Suprapubic skin (tissue), 4 donors: ENCODE results near the gene FUCA1. TPM values are rescaled to one million over a fixed set of nuclear protein-coding genes. Genes with fewer than 3 reads are reported as not detected.
"Not testable (repeated sequence)": the region's sequence is repeated elsewhere in the genome, so short reads cannot be mapped to it uniquely, and the experiment has no call there.

Experiments used
- DNase-seq, 2 donors: peaks; one replicate each; pipeline ENCODE4 v3.0.0-alpha.2; 2019; ENCODE audit warnings: low spot score in 2 of 2
- H3K27ac ChIP-seq: fragments of 200-600 bp; sonication (generic); one replicate; pipeline ENCODE4 v1.5.1; 2019
- H3K27me3 ChIP-seq: fragments of 200-600 bp; sonication (generic); one replicate; pipeline ENCODE4 v1.5.1; 2019
- H3K36me3 ChIP-seq: fragments of 200-600 bp; sonication (generic); one replicate; pipeline ENCODE4 v1.5.1; 2019
- H3K4me1 ChIP-seq: fragments of 200-600 bp; sonication (generic); one replicate; pipeline ENCODE4 v1.5.1; 2019
- H3K4me3 ChIP-seq: fragments of 200-600 bp; sonication (generic); one replicate; pipeline ENCODE4 v1.5.1; 2019; ENCODE audit warnings: mild to moderate bottlenecking
- H3K9me3 ChIP-seq: fragments of 200-600 bp; sonication (generic); one replicate; pipeline ENCODE4 v1.5.1; 2019
- EP300 ChIP-seq: sonication (generic); formaldehyde crosslinking; IDR thresholded peaks from one replicate; pipeline ENCODE4 v1.6.1; 2017; ENCODE audit warnings: antibody characterized with exemption
- POLR2A ChIP-seq, 2 donors: fragments of 450-650 bp; IDR thresholded peaks; one replicate each; pipeline ENCODE4 v1.6.1; 2017; ENCODE audit warnings: antibody characterized with exemption in 2 of 2, mild to moderate bottlenecking in 2 of 2, moderate library complexity in 2 of 2
- POLR2AphosphoS5 ChIP-seq, 3 donors: sonication (generic); formaldehyde crosslinking; IDR thresholded peaks; one replicate each; pipeline ENCODE4 v1.6.1; 2017; ENCODE audit warnings: antibody characterized with exemption in 3 of 3
- WGBS: methylation state at CpG from one replicate; pipeline ENCODE4 v1.1.5; 2018; 5-methylcytosine and 5-hydroxymethylcytosine counted together
- total RNA-seq, 4 donors: library from RNA; depleted of rRNA; stranded (reverse); fragments of >200 nt; gene quantifications; one replicate each; pipeline ENCODE4 v1.1.0, GENCODE V29; 2016
- TF ChIP-seq, protein P1 (sequence below), 2 donors: fragments of 200-600 bp in 1 of 2; fragments of 450-650 bp in 1 of 2; sonication (generic) in 1 of 2; IDR thresholded peaks; one replicate each; pipeline ENCODE4 v1.5.1; 2016 to 2019; ENCODE audit warnings: antibody characterized with exemption in 2 of 2, mild to moderate bottlenecking in 1 of 2, moderate library complexity in 1 of 2

Gene FUCA1
- total RNA-seq, 4 donors from 2014 or later = 11.8 to 17.6 (median 13.8) TPM

DNA sequence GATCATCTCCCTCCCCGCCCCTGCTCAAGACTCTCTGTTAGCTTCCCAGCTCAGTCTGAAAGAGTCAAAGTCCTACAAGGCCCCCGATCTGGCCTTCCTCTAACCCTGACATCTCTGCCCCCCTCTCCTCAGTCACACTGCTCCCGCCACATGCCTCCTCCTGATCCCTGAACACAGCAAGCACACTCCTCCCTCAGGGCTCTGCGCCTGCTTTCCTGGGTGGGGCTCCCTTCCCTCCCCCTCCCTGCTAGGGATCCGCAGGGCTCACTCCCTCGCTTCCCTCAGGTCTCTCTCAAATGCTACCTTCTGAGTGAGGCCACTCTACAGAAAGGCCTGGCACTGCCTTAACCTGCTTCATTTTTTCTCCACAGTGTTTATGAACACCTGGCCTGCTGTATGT, 61.8 kb downstream of the FUCA1 start:
- TF ChIP-seq, protein P1, sequence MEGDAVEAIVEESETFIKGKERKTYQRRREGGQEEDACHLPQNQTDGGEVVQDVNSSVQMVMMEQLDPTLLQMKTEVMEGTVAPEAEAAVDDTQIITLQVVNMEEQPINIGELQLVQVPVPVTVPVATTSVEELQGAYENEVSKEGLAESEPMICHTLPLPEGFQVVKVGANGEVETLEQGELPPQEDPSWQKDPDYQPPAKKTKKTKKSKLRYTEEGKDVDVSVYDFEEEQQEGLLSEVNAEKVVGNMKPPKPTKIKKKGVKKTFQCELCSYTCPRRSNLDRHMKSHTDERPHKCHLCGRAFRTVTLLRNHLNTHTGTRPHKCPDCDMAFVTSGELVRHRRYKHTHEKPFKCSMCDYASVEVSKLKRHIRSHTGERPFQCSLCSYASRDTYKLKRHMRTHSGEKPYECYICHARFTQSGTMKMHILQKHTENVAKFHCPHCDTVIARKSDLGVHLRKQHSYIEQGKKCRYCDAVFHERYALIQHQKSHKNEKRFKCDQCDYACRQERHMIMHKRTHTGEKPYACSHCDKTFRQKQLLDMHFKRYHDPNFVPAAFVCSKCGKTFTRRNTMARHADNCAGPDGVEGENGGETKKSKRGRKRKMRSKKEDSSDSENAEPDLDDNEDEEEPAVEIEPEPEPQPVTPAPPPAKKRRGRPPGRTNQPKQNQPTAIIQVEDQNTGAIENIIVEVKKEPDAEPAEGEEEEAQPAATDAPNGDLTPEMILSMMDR (IDR thresholded peaks at IDR 0.05) = no peak
- no peak for TF ChIP-seq EP300
- TF ChIP-seq POLR2A (IDR thresholded peaks at IDR 0.05) = no peak
- no peak for TF ChIP-seq POLR2AphosphoS5 (IDR thresholded peaks at IDR 0.05)
- WGBS = 68% methylated on average over 6 of the region's 6 CpGs
- no peak overlapping the region for H3K4me3 ChIP-seq
- no peaks in the 10 kb centered on the region for H3K9me3 ChIP-seq
- H3K4me1 ChIP-seq = peaks cover 10% of the 10 kb centered on the region
- peaks cover 13% of the 10 kb centered on the region for H3K36me3 ChIP-seq
- no peak overlapping the region for H3K27ac ChIP-seq
- H3K27me3 ChIP-seq = no peaks in the 10 kb centered on the region
- DNase-seq = no peak

DNA sequence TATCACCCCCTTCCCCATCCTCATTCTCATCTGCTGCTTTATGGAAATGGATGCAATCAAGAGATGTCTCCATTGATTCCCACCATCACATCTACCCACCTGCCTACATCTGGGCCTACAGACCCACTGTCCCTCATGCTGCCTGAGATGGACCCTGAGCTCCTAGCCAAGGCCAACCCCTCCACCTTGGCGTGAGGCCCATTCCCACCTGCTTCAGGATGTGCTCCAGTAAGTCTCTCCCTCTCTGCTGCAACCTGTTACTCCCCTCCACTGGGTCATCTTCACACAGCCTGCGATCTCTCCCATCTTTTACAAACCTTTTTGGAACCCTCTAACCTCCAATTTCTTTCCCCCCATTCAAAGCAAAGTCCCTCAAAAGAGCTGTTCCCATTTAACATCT, 63.1 kb downstream of the FUCA1 start:
- H3K4me3 ChIP-seq = no peak overlapping the region
- H3K27me3 ChIP-seq = no peaks in the 10 kb centered on the region
- H3K4me1 ChIP-seq = peaks cover 14% of the 10 kb centered on the region
- H3K9me3 ChIP-seq = no peaks in the 10 kb centered on the region
- no peak overlapping the region for H3K27ac ChIP-seq
- peaks cover 9% of the 10 kb centered on the region for H3K36me3 ChIP-seq
- no peak for DNase-seq
- 88% methylated on average over 2 of the region's 2 CpGs for WGBS
- no peak for TF ChIP-seq EP300
- TF ChIP-seq, protein P1 (IDR thresholded peaks at IDR 0.05) = no peak
- TF ChIP-seq POLR2AphosphoS5 (IDR thresholded peaks at IDR 0.05) = no peak
- TF ChIP-seq POLR2A (IDR thresholded peaks at IDR 0.05) = no peak

DNA sequence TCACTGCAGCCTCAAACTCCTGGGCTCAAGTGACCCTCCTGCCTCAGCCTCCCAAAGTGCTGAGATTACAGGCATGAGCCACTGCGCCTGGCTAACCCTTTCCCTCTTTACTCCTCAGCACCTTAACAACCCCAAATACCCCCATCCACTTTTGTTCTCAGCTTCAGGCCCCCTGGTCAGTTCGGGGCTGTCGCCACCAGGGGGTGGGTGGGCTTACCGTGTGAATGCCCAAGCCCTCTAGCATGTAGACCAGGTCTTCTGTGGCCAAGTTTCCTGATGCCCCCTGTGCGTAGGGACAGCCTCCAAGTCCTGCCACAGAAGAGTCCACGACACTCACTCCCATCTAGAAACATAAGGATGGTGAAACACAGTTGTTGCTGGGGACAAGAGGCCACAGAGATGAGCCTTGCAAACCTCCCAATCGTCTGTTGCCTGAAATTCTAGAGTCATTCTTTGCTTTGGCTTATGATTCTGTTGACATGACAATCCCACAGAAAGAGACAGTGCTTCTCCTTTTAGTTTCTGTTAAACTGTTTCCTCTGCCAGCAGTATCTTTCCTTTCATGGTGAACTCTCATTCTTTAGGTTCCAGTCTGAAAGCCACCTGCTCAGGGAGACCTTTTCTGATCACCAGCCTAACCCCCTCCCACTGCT, 63.8 kb downstream of the FUCA1 start:
- WGBS = 83% methylated on average over 7 of the region's 7 CpGs
- TF ChIP-seq, protein P1 (IDR thresholded peaks at IDR 0.05) = no peak
- no peak for TF ChIP-seq EP300
- no peak for TF ChIP-seq POLR2AphosphoS5 (IDR thresholded peaks at IDR 0.05)
- TF ChIP-seq POLR2A (IDR thresholded peaks at IDR 0.05) = no peak
- no peak overlapping the region for H3K27ac ChIP-seq
- no peak for DNase-seq
- no peak overlapping the region for H3K4me3 ChIP-seq
- peaks cover 19% of the 10 kb centered on the region for H3K4me1 ChIP-seq
- no peaks in the 10 kb centered on the region for H3K9me3 ChIP-seq
- H3K36me3 ChIP-seq = peaks cover 9% of the 10 kb centered on the region
- no peaks in the 10 kb centered on the region for H3K27me3 ChIP-seq

DNA sequence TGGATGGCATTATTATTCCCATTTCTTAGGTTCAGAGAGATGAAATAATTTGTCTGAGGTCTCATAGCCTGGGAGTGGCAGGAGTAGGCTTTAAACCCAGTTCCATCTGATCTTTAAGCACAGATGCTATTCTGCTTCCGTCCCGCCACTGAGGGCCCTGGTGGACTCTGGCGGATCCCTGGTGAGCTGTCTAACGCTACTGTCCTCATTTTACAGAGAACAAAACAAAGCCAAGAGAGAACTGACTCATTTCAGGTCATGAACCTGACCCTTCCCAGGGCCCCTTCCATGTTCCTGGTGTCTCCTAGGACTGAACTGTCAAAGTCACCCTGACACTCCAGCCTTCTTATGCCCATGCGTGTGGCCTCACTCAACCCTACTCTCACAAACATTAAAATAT, 64.4 kb downstream of the FUCA1 start:
- no peak for TF ChIP-seq POLR2AphosphoS5 (IDR thresholded peaks at IDR 0.05)
- TF ChIP-seq, protein P1 (IDR thresholded peaks at IDR 0.05) = no peak
- TF ChIP-seq EP300 = no peak
- no peak for TF ChIP-seq POLR2A (IDR thresholded peaks at IDR 0.05)
- Histone ChIP-seq H3K9me3 (no peaks in the 10 kb centered on the region), H3K27ac (no peak overlapping the region), H3K36me3 (peaks cover 9% of the 10 kb centered on the region), H3K4me1 (peaks cover 25% of the 10 kb centered on the region), H3K4me3 (no peak overlapping the region), H3K27me3 (no peaks in the 10 kb centered on the region)
- WGBS = 90% methylated on average over 5 of the region's 5 CpGs
- DNase-seq = no peak

DNA sequence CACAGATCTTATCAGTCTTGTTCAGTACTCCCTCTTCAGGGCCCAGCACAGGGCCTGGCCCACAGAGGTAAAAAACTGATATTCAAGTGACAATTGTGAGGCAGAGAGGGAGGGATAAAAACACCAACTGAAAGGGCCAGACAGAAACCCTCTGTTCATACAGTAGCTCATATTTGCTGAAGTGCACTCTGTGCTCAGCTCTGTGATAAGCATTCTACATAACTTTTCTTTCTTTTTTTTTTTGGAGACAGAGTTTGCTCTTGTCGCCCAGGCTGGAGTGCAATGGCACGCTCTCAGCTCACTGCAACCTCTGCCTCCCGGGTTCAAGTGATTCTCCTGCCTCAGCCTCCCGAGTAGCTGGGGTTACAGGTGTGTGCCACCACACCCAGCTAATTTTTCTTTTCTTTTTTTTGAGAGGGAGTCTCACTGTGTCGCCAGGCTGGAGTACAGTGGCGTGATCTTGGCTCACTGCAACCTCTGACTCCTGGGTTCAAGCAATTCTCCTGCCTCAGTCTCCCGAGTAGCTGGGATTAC, 65.2 kb downstream of the FUCA1 start:
- not testable (repeated sequence) for H3K27ac ChIP-seq
- H3K36me3 ChIP-seq = peaks cover 12% of the 10 kb centered on the region

More for the DNA sequence above, 65.2 kb downstream of the FUCA1 start:
- not testable (repeated sequence) for DNase-seq, H3K27me3 ChIP-seq, H3K4me3 ChIP-seq, H3K9me3 ChIP-seq
- WGBS = 90% methylated on average over 7 of the region's 7 CpGs
- H3K4me1 ChIP-seq = peaks cover 29% of the 10 kb centered on the region
